ENCODE results near the gene SDR39U1. TPM values are rescaled to one million over a fixed set of nuclear protein-coding genes. Genes with fewer than 3 reads are reported as not detected.

Gene SDR39U1
- polyA plus RNA-seq, 1 experiment = 43.4 TPM

- Histone ChIP-seq H3K36me3 (ENCODE audit: control insufficient read depth, insufficient read depth, low read length) (peaks cover 34% of the 10 kb centered on the region), H3K27me3 (ENCODE audit: control insufficient read depth, insufficient read depth, low read length) (no peaks in the 10 kb centered on the region), H3K4me3 (ENCODE audit: low read depth, low read length) (no peak overlapping the region)
- TF ChIP-seq, protein P1, sequence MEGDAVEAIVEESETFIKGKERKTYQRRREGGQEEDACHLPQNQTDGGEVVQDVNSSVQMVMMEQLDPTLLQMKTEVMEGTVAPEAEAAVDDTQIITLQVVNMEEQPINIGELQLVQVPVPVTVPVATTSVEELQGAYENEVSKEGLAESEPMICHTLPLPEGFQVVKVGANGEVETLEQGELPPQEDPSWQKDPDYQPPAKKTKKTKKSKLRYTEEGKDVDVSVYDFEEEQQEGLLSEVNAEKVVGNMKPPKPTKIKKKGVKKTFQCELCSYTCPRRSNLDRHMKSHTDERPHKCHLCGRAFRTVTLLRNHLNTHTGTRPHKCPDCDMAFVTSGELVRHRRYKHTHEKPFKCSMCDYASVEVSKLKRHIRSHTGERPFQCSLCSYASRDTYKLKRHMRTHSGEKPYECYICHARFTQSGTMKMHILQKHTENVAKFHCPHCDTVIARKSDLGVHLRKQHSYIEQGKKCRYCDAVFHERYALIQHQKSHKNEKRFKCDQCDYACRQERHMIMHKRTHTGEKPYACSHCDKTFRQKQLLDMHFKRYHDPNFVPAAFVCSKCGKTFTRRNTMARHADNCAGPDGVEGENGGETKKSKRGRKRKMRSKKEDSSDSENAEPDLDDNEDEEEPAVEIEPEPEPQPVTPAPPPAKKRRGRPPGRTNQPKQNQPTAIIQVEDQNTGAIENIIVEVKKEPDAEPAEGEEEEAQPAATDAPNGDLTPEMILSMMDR (IDR thresholded peaks at IDR 0.05; ENCODE audit: insufficient read depth, low read depth, low read length) = no peak
- POLR2A ChIA-PET = interaction anchor here (1.9 kb wide), 1 partner anchor 103 kb away, joined by 9 read pairs; the partner anchor contains the start of gene ADCY4
- CTCF ChIA-PET = interaction anchor here (0.9 to 11.6 kb wide), 10 partner anchors 66 to 135 kb away, joined by 3 to 491 read pairs (median 10); partner anchors contain the start of genes ADCY4, CIDEB, LTB4R2 and RIPK3
- DNase-seq (ENCODE audit: low read depth) = no peak
Measured at GRCh38 chr14:24437736-24438067, 4.9 kb downstream of the SDR39U1 start.

- TF ChIP-seq, protein P1 (IDR thresholded peaks at IDR 0.05; ENCODE audit: insufficient read depth, low read depth, low read length) = no peak
- no peak for DNase-seq (ENCODE audit: low read depth)
- ChIA-PET POLR2A (interaction anchor here (1.9 kb wide), 1 partner anchor 103 kb away, joined by 9 read pairs; the partner anchor contains the start of gene ADCY4), CTCF (interaction anchor here (0.9 to 11.6 kb wide), 20 partner anchors 10 to 194 kb away, joined by 3 to 491 read pairs (median 6); partner anchors contain the start of genes ADCY4, CIDEB, LTB4R2 and RIPK3)
- Histone ChIP-seq H3K36me3 (ENCODE audit: control insufficient read depth, insufficient read depth, low read length) (peaks cover 39% of the 10 kb centered on the region), H3K27me3 (ENCODE audit: control insufficient read depth, insufficient read depth, low read length) (no peaks in the 10 kb centered on the region), H3K4me3 (ENCODE audit: low read depth, low read length) (no peak overlapping the region)
Measured at GRCh38 chr14:24437020-24437735, 5.4 kb downstream of the SDR39U1 start.

- ChIA-PET CTCF (interaction anchor here (0.9 to 11.6 kb wide), 21 partner anchors 9 to 194 kb away, joined by 3 to 491 read pairs (median 6); partner anchors contain the start of genes ADCY4, CIDEB, LTB4R2 and RIPK3), POLR2A (interaction anchor here (1.9 kb wide), 1 partner anchor 102 kb away, joined by 9 read pairs; the partner anchor contains the start of gene ADCY4)
- TF ChIP-seq, protein P1 (IDR thresholded peaks at IDR 0.05; ENCODE audit: insufficient read depth, low read depth, low read length) = peak; percentile 77
- Histone ChIP-seq H3K4me3 (ENCODE audit: low read depth, low read length) (no peak overlapping the region), H3K36me3 (ENCODE audit: control insufficient read depth, insufficient read depth, low read length) (peaks cover 41% of the 10 kb centered on the region), H3K27me3 (ENCODE audit: control insufficient read depth, insufficient read depth, low read length) (no peaks in the 10 kb centered on the region)
- DNase-seq (ENCODE audit: low read depth) = no peak
Measured at GRCh38 chr14:24436355-24437019, 6.1 kb downstream of the SDR39U1 start.

- TF ChIP-seq, protein P1 (IDR thresholded peaks at IDR 0.05; ENCODE audit: insufficient read depth, low read depth, low read length) = no peak
- POLR2A ChIA-PET = no interaction called here
Measured at GRCh38 chr14:24435998-24436354, 6.6 kb downstream of the SDR39U1 start.

More at GRCh38 chr14:24435998-24436354, 6.6 kb downstream of the SDR39U1 start:
- Histone ChIP-seq H3K36me3 (ENCODE audit: control insufficient read depth, insufficient read depth, low read length) (peaks cover 42% of the 10 kb centered on the region), H3K4me3 (ENCODE audit: low read depth, low read length) (no peak overlapping the region), H3K27me3 (ENCODE audit: control insufficient read depth, insufficient read depth, low read length) (no peaks in the 10 kb centered on the region)
- DNase-seq (ENCODE audit: low read depth) = no peak
- CTCF ChIA-PET = interaction anchor here (0.6 to 11.6 kb wide), 18 partner anchors 12 to 378 kb away, joined by 3 to 491 read pairs (median 6); partner anchors contain the start of genes ADCY4, CIDEB, LTB4R2 and RIPK3

Measured in BJ (cell line).